Measurements from ENCODE around the gene WDR20.
"Not testable (repeated sequence)": the region's sequence is repeated elsewhere in the genome, so short reads cannot be mapped to it uniquely, and the experiment has no call there.

The WDR20 gene, protein sequence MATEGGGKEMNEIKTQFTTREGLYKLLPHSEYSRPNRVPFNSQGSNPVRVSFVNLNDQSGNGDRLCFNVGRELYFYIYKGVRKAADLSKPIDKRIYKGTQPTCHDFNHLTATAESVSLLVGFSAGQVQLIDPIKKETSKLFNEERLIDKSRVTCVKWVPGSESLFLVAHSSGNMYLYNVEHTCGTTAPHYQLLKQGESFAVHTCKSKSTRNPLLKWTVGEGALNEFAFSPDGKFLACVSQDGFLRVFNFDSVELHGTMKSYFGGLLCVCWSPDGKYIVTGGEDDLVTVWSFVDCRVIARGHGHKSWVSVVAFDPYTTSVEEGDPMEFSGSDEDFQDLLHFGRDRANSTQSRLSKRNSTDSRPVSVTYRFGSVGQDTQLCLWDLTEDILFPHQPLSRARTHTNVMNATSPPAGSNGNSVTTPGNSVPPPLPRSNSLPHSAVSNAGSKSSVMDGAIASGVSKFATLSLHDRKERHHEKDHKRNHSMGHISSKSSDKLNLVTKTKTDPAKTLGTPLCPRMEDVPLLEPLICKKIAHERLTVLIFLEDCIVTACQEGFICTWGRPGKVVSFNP

DNA sequence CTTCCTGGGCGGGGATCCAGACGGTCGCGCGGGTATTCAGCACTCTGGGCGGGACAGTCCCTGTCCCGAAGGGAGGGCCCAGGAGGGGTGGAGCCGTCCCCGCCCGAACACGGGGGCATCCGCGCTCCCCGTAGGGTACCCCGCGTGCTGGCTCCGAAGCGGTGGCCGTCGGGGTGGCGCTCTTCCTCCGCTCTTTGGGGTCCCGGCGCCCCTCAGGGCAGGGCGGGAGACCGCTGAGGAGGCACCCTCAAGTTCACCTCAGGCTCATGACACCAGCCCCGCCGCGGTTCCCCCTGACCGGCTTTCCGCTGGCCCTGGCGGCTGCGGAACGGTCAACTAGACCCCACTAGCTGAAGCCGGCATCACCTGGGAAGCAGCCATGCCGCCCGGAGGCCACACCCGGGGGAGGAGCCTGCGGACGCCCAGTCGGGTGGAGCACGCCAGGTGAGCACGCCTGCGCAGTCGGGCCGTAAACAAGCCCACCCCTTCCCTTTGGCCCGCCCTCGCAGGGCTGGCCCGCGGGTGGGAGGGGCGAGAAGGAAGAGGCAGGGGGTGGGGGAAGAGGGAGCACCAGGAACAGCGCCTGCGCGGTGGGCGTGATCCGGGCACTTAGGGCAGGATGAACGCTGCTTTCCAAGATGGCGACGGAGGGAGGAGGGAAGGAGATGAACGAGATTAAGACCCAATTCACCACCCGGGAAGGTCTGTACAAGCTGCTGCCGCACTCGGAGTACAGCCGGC, at the start of gene WDR20:
TSS of gene WDR20 (plus strand) at position 612 of the 741 bp plus-strand sequence. CDS start at position 639, 27 bp downstream.
- peak; percentile 99 for DNase-seq

DNA sequence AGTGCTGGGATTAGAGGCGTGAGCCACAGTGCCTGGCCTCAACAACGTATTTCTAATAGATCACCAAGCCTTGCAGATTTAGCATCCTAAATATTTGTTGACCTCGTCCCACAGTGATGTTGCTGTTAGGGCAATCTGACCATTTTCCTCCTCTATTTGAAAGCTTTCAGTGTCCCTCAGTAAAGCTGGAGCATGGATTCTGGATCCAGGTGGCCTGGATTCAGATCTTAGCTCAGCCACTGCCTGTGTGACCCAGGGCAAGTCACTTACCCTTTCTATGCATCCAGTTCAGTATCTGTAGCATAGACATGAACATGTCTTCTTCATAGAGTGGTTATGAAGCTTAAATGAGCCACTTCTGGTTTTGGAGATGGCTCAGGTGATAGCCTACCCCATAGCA, 49.0 kb upstream of the WDR20 start:
- DNase-seq: no peak

DNA sequence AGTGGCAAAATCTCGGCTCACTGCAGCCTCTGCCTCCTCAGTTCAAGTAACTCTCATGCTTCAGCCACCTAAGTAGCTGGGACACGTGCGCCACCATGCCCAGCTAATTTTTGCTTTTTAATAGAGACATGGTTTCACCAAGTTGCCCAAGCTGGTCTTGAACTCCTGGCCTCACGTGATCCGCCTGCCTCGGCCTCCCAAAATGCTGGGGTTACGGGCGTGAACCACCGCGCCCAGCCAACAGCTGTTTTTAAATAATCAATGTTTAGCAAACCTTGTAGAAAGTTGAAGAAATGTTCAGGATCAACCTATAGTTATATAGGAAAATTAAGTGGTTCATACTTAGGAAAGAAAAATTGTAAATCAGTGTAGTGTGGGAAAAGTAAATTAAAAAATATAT, 46.9 kb upstream of the WDR20 start:
- DNase-seq: no peak

DNA sequence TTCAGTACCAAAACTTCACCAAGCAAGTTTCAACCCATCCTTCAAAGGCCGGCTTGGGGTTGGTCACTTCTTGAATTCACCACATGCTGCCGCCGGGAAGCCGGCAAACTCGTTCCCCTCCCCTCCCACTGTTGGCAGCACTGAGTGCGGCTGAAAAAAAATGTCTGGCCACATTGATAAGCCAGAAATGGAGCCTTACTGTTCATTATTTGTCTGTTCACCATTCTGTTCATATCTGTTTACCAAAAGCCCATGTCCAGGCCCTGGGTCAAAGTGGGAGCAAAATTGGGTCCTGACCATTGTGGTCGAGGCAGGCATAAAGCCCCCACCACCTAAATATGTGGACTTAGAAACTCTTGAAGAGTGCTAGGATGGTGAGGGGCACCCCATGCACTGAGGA, 45.6 kb upstream of the WDR20 start:
- peak; percentile 90 for DNase-seq

DNA sequence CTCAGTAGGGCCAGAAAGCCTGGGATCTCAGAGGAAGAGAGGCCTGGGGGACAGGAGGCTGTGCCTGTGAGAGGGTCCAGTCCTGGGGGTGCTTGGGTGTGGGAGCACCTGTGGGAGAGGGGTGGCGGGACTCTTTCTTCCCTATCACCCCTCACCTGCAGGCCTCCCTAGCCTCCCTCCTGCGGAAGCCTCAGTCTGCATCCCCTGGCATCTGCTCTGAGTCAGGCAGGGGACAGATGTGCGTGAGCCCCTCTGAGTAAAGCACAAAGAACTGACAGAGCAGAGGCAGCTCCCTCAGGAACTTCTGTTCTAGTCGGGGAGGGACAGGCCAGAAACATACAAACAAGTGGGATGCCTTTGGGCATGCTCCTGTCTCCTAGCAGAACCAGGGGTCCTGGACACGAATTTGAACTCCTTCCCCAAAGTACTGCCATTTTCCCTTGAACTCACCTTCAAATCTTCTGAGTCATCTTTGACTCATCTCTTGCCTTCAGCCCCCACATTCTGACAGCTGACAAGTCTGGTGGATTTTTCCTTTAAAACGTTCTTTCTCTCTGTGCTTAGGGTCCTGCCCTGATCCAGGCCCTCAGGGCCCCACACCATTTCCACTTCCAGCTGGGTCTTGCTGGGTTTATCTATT, 44.3 kb upstream of the WDR20 start:
- DNase-seq: peak; percentile 6

DNA sequence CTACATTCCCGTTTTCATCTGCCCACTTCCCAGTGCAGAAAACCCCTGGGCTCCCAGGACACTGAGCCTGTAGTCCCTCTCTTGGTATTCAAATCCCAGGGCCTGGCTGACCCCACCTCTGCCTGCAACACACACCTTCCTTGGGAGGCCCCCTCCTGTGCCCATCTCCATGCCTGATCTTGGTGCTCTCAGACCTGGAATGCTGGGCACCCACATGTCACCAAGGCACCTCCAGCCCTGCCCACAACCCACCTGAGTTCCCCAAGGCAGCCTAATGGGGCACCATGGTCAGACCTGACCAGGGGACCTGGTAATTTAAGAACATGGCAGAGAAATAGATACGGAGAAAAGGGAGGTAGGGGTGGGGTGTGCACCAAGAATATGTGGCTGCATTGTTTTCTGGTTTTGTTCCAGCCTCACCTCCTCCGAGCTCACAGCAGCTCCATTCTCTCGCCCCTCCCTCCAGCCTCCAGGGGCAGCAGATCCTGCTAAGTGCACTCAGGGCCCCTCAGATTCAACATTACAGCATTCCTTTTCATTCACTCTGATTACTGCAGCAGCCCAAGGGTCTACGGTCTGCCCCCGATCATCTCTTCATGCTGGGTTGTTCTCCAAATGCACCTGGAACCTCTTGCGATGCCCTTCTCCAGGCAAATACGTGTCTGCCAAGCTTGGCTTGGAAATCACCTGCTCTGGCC, 43.7 kb upstream of the WDR20 start:
- DNase-seq: peak; percentile 37

DNA sequence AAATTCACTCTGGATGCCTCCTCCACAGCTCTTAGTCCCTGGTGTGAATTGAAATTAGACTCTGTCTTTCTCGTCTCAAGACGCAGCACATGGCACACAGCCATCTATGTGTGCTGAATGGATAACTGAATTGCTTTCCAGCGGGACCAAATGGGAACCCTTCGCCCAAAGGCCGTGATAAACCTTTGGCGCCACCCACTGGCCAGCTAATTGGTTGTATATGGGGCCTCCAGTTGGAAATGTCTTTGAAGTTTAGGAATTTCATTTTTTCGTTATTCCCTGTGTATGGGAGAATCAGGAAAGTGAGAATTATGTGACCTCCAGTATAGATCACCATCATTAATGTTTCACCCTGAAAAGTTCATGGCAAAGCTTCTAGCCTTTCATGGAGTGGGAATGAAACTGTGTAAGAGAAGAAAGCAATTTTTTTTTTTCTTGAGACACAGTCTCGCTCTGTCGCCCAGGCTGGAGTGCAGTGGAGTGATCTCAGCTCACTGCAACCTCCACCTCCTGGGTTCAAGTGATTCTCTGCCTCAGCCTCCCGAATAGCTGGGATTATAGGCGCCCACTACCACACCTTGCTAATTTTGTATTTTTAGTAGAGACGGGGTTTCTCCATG, 43.0 kb upstream of the WDR20 start:
- DNase-seq: peak; percentile 92

DNA sequence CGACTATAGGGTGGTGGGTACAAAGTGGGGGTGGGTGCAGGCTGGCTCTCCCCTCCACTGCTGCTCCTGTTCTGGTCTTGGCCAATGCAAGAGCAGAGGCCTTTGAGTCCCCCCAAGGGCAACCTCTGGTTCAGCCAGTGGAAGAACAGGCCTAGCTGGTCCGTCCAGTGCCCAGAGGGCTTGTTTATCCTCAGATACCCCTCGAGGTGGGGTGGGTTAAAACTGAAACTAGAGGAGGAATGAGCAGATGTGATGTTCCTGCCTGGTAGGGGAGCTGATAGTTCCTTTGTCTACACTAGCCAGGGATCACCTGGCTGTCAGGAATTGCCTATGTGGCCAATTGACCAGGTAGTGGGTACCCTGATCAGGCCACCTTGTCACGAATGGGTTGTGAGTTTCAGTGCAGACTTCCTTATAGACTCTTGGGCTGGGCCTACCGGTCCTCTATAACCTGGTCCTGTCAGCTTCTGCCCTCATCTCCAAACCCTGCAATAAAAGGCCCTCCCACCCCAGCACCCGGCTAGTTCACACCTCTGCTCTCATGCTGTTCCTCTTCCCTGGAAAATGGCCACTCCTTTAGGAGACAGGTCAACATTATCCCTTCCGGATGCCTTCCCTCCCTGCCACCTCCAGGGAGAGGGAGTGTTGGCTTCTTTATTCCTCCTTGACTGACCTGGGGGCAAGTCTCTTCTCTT, 42.1 kb upstream of the WDR20 start:
- DNase-seq: no peak

DNA sequence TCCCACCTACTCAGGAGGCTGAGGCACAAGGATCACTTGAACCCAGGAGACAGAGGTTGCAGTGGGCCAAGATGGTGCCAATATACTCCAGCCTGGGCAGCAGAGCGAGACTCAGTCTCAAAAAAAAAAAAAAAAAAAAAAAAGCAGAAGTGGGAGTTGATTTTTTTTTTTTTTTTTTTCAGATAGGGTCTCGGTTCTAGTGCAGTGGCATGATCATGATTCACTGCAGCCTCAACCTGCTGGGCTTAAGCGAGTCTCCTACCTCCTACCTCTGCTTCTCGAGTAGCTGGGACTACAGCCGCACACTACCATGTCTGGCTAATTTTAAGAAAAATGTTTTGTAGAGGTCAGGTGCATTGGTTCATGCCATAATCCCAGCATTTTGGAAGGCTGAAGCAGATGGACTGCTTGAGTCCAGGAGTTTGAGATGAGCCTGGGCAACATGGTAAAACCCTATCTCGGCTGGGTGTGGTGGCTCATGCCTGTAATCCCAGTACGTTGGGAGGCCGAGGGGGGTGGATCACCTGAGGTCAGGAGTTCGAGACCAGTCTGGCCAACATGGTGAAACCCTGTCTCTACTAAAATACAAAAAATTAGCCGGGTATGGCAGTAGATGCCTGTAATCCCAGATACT, 36.5 kb upstream of the WDR20 start:
- no peak for DNase-seq

DNA sequence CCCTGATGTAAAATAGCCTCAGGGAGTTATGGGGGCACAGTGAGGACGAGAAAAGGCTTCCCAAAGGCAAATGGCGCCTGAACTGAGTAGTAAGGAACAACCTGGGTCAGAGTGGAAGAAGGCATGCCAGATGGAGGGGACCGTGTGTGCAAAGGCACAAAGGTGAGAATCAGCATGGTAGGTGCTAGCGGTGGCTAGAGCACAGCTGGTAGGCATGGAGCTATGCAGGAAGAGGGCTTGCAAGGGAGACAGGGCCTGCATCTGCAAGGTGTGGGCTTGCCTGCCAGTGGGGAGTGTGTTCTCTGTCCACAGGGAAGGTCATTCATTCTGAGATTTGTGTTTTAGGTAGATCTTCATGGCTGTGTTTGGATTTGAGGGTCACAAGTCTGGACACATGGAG, 34.3 kb upstream of the WDR20 start:
- no peak for DNase-seq

DNA sequence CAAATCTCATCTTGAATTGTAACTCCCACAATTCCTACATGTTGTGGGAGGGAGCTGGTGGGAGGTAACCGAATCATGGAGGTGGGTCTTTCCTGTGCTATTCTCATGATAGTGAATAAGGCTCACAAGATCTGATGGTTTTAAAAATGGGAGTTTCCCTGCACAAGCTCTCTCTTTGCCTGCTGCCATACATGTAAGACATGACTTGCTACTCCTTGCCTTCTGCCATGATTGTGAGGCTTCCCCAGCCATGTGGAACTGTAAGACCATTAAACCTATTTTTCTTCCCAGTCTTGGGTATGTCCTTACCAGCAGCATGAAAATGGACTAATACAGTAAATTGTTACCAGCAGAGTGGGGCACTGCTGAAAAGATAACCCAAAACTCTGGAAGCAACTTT, 30.4 kb upstream of the WDR20 start:
- not testable (repeated sequence) for DNase-seq

DNA sequence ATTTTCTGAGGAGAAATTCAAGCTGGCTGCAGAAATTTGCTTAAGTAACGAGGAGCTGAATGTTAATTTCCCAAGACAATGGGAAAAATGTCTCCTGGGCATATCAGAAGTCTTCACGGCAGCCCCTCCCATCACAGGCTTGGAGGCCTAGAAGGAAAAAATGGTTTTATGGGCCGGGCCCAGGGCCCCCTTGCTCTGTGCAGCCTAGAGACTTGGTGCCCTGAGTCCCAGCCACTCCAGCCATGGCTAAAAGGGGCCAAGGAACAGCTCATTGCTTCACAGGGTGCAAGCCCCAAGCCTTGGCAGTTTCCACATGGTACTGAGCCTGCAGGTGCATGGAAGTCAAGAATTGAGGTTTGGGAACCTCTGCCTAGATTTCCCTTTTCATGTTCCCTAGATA, 28.6 kb upstream of the WDR20 start:
- DNase-seq: no peak

DNA sequence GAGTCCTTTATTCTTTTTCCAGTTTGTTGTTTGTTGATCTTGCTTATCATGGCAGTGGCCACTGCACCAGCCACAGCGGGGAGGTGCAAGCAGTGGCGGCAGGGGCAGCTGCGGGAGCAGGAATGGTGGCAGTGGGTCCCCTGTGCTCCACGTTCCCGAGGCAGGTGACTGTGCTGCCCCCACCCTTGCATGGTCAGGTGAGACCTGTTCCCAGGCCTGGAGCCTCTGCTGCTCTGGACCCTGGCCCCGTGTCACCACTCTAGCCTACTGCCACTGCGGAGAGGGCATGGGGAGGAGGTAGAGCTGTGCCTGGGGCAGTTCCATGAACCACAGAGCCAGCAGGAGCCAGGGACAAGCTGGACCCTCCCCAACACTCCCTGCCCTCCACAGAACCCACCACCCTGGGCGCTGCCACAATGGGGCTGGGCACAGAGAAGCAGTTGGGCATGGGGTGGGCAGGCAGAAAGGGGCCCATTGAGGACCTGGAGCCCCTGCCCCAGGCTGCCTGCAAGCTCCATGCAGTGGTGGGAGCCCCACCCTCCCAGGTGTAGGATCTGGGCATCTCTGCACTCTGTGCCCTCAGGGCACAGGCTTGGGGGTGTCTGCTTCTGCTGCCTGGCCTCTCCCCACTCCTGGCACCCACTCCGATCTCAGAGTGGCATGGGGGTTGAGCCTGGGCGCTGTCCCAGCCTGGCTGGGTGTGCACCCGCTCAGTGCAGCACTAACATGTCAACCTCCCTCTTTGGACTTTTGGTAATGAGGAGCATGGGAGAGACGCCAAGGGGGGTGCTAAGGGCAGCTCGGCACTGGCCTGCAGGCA, 23.1 kb upstream of the WDR20 start:
- no peak for DNase-seq

DNA sequence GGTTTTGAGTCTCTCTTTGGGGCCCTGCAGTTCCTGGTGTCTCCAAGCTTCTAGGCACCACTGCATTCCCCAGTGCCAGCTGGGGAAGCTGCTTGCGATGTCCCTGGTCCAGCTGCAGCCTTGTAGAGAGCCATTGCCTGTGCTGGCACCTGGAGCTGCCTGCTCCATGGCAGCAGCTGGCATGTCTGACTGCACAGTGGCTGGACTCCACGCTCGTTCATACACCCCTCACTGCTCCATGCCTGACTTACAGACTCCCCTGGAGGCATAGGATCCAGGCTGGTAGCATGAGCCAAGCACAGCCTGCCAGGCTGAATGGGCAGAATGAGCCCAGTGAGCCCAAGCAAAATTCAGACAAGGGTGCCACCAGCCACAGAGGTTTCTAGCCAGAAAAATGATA, 21.8 kb upstream of the WDR20 start:
- DNase-seq: no peak

DNA sequence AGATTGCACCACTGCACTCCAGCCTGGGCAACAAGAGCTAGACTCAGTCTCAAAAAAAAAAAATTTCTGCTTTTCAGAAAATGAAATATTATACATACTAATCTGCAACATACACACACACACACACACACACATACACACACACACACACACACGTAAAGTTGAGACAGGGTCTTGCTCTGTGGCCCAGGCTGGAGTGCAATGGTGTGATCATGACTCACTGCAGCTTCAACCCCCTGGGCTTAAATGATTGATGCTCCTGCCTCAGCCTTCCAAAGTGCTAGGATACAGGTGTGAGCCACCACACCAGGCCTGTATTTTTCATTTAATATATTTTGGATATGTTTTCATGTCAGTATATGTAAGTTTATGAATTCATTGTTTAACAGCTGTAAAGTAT, 18.8 kb upstream of the WDR20 start:
- no peak for DNase-seq

DNA sequence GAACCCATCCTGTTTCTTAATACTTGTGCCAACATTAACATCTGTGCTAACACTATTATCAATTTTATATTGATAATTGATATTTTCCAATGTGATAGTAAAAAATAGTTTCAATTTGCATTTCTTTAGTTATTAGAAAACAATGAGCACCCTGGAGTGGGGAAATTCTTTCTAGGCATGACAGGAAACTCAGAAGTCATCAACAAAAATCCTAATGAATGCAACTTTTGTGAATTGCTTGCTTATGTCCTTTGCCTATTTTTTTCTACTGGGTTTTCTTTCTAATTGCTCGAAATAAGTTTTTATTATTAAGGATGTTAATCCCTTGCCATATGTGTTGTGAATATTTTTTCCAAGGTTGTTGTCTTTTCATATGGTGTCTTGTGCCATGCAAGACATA, 18.1 kb upstream of the WDR20 start:
- DNase-seq: no peak

DNA sequence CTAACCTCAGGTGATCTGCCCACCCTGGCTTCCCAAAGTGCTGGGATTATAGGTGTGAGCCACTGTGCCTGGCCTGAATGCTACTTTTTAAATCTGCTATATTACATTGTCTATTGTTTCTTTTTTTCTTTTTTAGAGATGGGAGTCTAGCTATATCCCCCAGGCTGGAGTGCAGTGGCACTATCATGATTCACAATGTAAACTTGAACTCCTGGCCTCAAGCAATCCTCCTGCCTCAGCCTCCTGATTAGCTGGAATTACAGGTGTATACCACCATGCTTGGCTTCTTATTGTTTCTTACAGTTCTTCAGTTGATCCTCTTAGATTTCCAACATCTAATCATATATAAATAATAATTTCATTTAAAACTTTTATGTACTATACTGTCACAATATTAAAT, 15.3 kb upstream of the WDR20 start:
- DNase-seq: no peak

DNA sequence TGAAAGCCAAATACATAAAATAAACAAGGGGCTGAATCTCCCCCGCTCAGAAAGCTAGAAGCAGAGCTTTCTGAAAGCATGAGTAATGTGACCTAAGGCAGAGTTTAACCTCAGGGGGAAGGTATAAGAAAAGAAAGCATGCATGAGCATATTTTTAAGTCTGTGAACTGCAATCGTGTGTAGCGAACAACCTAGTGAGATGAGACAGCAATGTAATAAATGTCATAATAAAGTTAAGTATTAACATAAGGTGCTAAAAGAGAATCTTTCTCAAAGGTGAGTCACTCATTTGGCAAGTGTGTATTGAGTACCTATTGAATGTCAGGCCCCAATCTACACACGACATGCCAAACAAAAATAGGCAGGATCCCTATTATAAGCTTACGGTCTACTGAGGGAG, 14.2 kb upstream of the WDR20 start:
- no peak for DNase-seq

DNA sequence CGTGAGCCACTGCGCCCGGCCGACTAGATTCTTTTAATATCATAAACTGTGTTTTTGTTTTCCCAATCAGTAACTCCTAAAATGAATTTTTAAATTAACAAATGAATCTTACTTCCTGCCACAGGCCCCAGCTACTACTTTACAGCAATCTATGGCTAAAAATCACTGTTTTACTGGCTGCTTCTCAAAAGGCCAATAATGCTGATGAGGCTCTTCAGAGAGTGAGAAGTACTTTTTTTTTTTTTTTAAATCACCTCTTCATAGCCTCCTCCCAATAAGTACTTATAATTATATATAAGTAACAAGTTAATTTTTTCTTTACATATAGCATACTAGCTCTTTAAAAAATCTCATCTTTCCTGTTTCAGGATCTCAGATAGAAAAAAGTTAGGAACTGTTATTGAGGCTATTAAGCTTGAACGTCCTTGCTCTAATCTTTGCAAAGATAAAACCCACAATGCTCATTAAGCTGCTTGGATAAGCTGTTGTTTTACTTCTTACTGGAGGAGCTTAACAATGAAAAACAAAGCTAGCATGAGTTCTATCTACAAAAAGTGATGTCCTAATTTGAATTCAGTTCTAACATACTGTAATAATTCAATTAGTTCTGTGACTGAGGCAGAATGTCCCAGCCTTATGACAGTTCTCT, 12.8 kb upstream of the WDR20 start:
- DNase-seq: no peak

DNA sequence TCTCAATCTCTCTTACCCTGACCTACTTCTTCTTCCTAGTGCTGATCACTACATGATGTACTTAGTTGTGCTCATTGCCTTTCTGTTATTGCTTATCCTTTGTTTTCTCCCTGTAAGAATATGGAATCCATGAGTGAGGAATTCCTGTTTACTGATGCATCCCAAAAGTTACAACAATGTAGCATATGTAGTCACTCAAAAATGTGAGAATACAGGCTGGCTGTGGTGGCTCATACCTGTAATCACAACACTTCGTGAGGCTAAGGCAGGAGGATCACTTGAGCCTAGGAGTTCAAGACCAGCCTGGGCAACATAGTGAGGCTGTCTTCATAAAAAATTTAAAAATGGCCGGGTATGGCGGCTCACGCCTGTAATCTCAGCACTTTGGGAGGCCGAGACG, 8.0 kb upstream of the WDR20 start:
- DNase-seq: no peak
